HG03108 (cell line): ENCODE measurements around the gene PER3.

Source experiments
- ATAC-seq: cut with Tn5 transposase; IDR thresholded peaks from one replicate; pipeline ENCODE4 v1.9.1; 2021; ENCODE audit warnings: moderate library complexity; ENCODE audit not compliant: unreplicated experiment

The PER3 gene

GRCh38 chr1:7869136-7869920, 85.2 kb downstream of the PER3 start:
- ATAC-seq: no peak

GRCh38 chr1:7871136-7871535, 87.0 kb downstream of the PER3 start:
- no peak for ATAC-seq

- no peak for ATAC-seq
Measured at GRCh38 chr1:7873801-7874795, 90.0 kb downstream of the PER3 start.

- no peak for ATAC-seq
Measured at GRCh38 chr1:7878027-7878426, 93.9 kb downstream of the PER3 start.

- no peak for ATAC-seq
Measured at GRCh38 chr1:7879228-7879627, 95.1 kb downstream of the PER3 start.

GRCh38 chr1:7884757-7885156, 100.7 kb downstream of the PER3 start:
- no peak for ATAC-seq

- ATAC-seq: no peak
Measured at GRCh38 chr1:7885513-7886404, 101.7 kb downstream of the PER3 start.

GRCh38 chr1:7886405-7886745, 102.3 kb downstream of the PER3 start:
- no peak for ATAC-seq

GRCh38 chr1:7888248-7889081, 104.4 kb downstream of the PER3 start:
- ATAC-seq: no peak

GRCh38 chr1:7890853-7891252, 106.8 kb downstream of the PER3 start:
- ATAC-seq: no peak

- ATAC-seq: no peak
Measured at GRCh38 chr1:7891804-7892203, 107.7 kb downstream of the PER3 start.

- no peak for ATAC-seq
Measured at GRCh38 chr1:7893529-7894180, 109.6 kb downstream of the PER3 start.
